ENCODE results near the gene FBXO15.

The FBXO15 gene, protein sequence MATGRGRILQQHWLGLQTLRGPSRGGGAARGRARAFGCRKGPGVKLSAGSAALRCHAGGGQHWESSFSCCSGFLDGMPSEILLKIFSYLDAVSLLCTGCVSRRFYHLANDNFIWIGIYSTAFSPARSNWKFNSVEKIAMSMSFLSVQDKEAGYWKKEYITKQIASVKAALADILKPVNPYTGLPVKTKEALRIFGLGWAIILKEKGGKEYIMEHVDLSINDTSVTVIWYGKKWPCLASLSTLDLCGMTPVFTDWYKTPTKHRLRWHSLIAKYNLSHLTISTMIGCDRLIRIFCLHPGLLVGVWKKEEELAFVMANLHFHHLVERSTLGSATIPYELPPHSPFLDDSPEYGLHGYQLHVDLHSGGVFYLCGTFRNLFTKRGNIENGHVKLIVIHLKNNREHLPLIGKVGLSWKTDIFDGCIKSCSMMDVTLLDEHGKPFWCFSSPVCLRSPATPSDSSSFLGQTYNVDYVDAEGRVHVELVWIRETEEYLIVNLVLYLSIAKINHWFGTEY

GRCh38 chr18:74147779-74148542 lies at the start of gene FBXO15, which contains the start of gene TIMM21:
FBXO15 (minus strand) TSS chr18:74147834; CDS start chr18:74147785, 49 bp downstream.
TIMM21 (plus strand) TSS chr18:74148523; CDS start chr18:74148809, 286 bp downstream.
- DNase-seq (ENCODE audit: low spot score), result peak; percentile 95
- in situ Hi-C loops (cut with MboI; ENCODE audit: low pct_unique_long_range_greater_than_20kb, low sequenced_read_pairs, unreplicated experiment), result no loop called here
- TF ChIP-seq CTCF (IDR thresholded peaks at IDR 0.05; ENCODE audit: extremely low read depth, insufficient read depth, missing control alignments), result no peak

- in situ Hi-C loops (cut with MboI; ENCODE audit: low pct_unique_long_range_greater_than_20kb, low sequenced_read_pairs, unreplicated experiment), result loop anchor here (25.0 kb wide), 1 partner anchor 141 kb away; no protein-coding TSS in a partner anchor
- DNase-seq (ENCODE audit: low spot score), result peak; percentile 87
- TF ChIP-seq CTCF (IDR thresholded peaks at IDR 0.05; ENCODE audit: extremely low read depth, insufficient read depth, missing control alignments), result peak; percentile 82
Observed at GRCh38 chr18:74196220-74197119, 48.8 kb upstream of the FBXO15 start.

- in situ Hi-C loops (cut with MboI; ENCODE audit: low pct_unique_long_range_greater_than_20kb, low sequenced_read_pairs, unreplicated experiment), result loop anchor here (25.0 kb wide), 1 partner anchor 143 kb away; no protein-coding TSS in a partner anchor
- TF ChIP-seq CTCF (IDR thresholded peaks at IDR 0.05; ENCODE audit: extremely low read depth, insufficient read depth, missing control alignments), result no peak
Observed at GRCh38 chr18:74194691-74195090, 47.1 kb upstream of the FBXO15 start.

DNA sequence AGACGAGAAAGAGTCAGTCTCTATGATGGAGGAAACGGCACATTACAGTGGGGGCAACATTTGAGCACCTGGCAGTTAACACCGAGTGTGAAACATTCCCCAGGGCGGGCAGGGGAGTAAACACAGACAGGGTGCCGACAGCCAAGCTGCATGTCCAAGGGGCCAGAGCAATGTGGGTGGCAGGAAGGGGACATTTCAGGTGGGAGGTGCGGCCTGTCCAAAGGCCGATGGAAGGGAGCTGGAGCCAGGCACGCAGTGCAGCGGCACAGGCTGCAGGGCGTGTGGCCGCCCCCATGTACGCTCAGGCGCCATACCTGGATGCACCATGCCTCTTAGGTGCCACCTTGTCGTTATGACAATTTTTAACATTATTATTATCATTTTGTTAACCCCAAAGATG lies 43.9 kb upstream of the FBXO15 start:
- in situ Hi-C loops (cut with MboI; ENCODE audit: low pct_unique_long_range_greater_than_20kb, low sequenced_read_pairs, unreplicated experiment), result loop anchor here (25.0 kb wide), 1 partner anchor 146 kb away; no protein-coding TSS in a partner anchor
- DNase-seq (ENCODE audit: low spot score), result no peak

More at GRCh38 chr18:74194691-74195090, 47.1 kb upstream of the FBXO15 start:
- no peak for DNase-seq (ENCODE audit: low spot score)

GRCh38 chr18:74190086-74190485 lies 42.5 kb upstream of the FBXO15 start:
- DNase-seq (ENCODE audit: low spot score), result no peak
- no peak for TF ChIP-seq CTCF (IDR thresholded peaks at IDR 0.05; ENCODE audit: extremely low read depth, insufficient read depth, missing control alignments)
- in situ Hi-C loops (cut with MboI; ENCODE audit: low pct_unique_long_range_greater_than_20kb, low sequenced_read_pairs, unreplicated experiment), result loop anchor here (25.0 kb wide), 1 partner anchor 147 kb away; no protein-coding TSS in a partner anchor

More for the DNA sequence above, 43.9 kb upstream of the FBXO15 start:
- TF ChIP-seq CTCF (IDR thresholded peaks at IDR 0.05; ENCODE audit: extremely low read depth, insufficient read depth, missing control alignments), result no peak
